LoVo (cell line): ENCODE results near the gene ATIC.

Source experiments
- DNase-seq: peaks from one replicate; pipeline ENCODE4 v3.0.0-alpha.2; 2016; ENCODE audit warnings: low spot score

The ATIC gene

GRCh38 chr2:215399067-215399716 lies 87.3 kb downstream of the ATIC start:
- DNase-seq = no peak
